Measurements from ENCODE around the gene RPL13. TPM values are rescaled to one million over a fixed set of nuclear protein-coding genes. Genes with fewer than 3 reads are reported as not detected.

Gene RPL13
- total RNA-seq, 2 donors from 2014 or later: 4,239 to 4,547 TPM

DNA sequence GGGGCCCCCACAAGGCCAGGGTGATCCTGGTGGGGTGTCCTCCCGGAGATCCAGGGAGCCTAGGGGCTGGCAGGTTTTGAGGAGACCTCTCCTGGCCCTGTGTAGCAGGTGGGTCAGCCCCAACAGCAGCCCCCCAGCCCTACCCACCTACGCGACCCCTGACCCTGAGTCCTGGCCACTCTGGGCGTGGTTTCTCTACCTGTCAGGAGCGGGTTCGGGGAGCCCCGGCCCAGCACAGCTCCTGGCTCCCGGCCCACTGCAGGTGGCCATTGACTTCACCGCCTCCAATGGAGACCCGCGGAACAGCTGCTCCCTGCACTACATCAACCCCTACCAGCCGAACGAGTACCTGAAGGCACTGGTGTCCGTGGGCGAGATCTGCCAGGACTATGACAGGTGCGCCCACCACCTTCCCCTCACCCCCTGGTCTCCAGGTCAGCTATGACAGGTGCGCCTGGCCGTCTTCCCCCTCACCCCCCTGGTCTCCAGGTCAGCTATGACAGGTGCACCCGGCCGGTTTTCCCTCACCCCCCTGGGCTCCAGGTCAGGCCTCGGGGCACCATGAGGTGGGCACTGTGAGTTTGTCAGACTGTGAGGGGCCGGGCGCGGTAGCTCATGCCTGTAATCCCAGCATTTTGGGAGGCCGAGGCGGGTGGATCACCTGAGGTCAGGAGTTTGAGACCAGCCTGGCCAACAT lies 28.1 kb downstream of the RPL13 start:
- H3K27ac ChIP-seq: no peak overlapping the region

DNA sequence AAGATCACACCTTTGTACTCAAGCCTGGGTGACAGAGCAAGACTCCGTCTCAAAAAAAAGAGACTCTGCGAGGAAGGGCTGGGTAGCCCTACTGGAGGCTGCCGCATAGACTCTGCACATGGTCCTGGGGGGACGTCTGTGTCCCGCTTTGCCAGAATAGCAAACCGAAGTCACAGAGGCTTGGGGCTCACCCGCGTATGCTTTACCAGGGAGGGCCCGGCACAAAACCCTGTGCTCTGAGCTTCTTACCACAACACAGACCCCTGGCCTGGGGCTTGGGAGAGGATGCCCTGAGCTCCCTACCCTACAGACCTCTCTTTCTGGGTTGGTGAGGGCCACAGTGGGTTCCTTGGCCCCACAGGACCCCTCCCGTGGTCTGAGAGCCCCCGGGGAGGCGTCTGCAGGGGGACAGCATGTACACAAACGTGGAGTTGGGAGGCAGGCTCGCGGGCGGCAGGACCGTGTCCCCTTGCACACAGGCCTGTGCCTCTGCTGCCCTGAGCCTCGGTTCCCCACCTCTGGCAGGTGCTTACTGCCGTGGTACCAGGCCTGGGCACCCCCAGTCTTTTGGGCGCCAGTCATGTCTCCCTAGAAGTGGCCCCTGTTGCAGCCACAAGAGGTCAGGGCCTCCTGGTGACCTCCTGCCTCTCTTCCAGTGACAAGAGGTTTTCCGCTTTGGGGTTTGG lies 28.9 kb downstream of the RPL13 start:
- Histone ChIP-seq H3K36me3 (no peaks in the 10 kb centered on the region), H3K9me3 (no peaks in the 10 kb centered on the region), H3K27me3 (no peaks in the 10 kb centered on the region), H3K4me3 (no peak overlapping the region), H3K4me1 (no peaks in the 10 kb centered on the region), H3K27ac (no peak overlapping the region)
- TF ChIP-seq, protein P1, sequence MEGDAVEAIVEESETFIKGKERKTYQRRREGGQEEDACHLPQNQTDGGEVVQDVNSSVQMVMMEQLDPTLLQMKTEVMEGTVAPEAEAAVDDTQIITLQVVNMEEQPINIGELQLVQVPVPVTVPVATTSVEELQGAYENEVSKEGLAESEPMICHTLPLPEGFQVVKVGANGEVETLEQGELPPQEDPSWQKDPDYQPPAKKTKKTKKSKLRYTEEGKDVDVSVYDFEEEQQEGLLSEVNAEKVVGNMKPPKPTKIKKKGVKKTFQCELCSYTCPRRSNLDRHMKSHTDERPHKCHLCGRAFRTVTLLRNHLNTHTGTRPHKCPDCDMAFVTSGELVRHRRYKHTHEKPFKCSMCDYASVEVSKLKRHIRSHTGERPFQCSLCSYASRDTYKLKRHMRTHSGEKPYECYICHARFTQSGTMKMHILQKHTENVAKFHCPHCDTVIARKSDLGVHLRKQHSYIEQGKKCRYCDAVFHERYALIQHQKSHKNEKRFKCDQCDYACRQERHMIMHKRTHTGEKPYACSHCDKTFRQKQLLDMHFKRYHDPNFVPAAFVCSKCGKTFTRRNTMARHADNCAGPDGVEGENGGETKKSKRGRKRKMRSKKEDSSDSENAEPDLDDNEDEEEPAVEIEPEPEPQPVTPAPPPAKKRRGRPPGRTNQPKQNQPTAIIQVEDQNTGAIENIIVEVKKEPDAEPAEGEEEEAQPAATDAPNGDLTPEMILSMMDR (IDR thresholded peaks at IDR 0.05): no peak
- DNase-seq (ENCODE audit: low spot score): no peak

More for the DNA sequence above, 28.1 kb downstream of the RPL13 start:
- H3K4me3 ChIP-seq: no peak overlapping the region
- no peaks in the 10 kb centered on the region for H3K4me1 ChIP-seq
- H3K36me3 ChIP-seq: no peaks in the 10 kb centered on the region
- TF ChIP-seq, protein P1 (IDR thresholded peaks at IDR 0.05): no peak
- no peaks in the 10 kb centered on the region for H3K27me3 ChIP-seq
- no peak for DNase-seq (ENCODE audit: low spot score)
- no peaks in the 10 kb centered on the region for H3K9me3 ChIP-seq

DNA sequence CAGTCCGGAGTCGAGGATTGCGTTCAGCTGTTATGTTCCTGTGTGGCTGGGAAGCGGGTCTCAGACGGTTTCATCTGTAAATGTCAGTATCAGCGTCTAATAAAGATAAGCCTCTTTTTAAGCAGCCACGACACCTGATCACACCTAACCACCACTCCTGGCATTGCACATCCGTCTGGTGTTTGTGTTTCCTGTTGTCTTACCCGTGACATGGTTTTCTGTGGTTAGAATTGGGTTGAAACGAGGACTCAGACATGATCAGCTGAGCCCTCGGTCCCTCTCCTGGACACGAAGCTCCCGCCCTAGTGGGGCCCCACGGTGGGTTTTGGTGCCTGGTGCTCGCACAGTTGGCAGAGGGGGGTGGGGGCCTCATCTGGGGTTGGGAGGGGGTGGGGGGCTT lies 33.4 kb downstream of the RPL13 start:
- TF ChIP-seq, protein P1 (IDR thresholded peaks at IDR 0.05): no peak
- no peaks in the 10 kb centered on the region for H3K36me3 ChIP-seq
- no peaks in the 10 kb centered on the region for H3K4me1 ChIP-seq
- H3K27me3 ChIP-seq: no peaks in the 10 kb centered on the region
- no peak overlapping the region for H3K27ac ChIP-seq
- H3K4me3 ChIP-seq: no peak overlapping the region
- H3K9me3 ChIP-seq: no peaks in the 10 kb centered on the region
- DNase-seq (ENCODE audit: low spot score): no peak

DNA sequence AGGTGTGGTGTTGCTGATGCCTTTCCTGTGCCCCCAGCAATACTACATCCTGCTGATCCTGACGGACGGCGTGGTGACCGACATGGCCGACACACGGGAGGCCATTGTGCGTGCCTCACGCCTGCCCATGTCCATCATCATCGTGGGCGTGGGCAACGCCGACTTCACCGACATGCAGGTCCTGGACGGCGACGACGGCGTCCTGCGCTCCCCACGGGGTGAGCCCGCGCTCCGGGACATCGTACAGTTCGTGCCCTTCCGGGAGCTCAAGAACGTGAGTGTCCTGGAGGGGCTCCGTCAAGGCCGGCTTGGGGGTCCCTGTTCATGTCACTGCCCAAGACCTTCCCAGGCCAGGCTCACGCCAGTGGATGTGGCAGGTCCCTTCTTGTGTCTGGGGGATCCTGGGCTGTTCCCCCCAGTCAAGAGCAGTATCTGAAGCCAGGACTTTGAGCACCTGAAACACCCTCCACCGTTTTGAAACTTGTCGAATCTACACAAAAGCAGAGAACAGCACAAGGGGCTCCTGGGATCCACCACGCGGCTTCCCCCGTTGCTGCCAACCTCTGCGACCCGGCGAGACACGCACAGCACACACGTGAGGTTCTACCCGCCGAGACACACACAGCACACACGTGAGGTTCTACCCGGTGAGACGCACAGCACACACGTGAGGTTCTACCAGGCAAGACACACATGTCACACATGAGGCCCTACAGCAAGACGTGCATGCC lies 35.0 kb downstream of the RPL13 start:
- Histone ChIP-seq H3K36me3 (no peaks in the 10 kb centered on the region), H3K27me3 (no peaks in the 10 kb centered on the region), H3K4me1 (no peaks in the 10 kb centered on the region), H3K9me3 (no peaks in the 10 kb centered on the region), H3K27ac (no peak overlapping the region), H3K4me3 (no peak overlapping the region)
- DNase-seq (ENCODE audit: low spot score): no peak
- TF ChIP-seq, protein P1 (IDR thresholded peaks at IDR 0.05): no peak

DNA sequence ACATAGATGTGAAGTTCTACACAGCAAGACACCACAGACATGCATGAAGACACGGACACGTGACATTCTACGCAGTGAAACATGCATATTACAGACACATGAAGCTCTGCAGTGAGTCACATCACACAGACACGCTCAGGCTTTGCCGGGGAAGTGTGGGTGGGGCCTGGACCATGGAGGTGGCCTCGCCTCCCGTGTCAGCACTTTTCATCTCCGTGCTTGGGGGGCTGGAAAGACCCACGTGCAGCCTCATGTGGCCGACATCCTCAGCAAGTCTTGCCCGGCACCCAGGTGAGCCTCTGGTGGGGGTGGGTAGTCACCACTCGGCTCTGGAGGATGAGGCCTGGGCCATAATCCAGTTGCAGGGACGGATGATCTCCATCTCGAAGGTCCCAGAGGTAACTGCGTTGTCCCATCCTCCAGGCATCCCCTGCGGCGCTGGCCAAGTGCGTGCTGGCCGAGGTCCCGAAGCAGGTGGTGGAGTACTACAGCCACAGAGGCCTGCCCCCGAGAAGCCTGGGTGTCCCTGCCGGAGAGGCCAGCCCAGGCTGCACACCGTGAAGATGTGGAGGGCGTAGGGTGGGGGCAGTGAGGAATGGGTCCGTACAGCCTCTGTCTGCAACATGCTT lies 35.7 kb downstream of the RPL13 start:
- TF ChIP-seq, protein P1 (IDR thresholded peaks at IDR 0.05): no peak
- Histone ChIP-seq H3K4me3 (no peak overlapping the region), H3K4me1 (no peaks in the 10 kb centered on the region), H3K9me3 (no peaks in the 10 kb centered on the region), H3K27me3 (no peaks in the 10 kb centered on the region), H3K36me3 (no peaks in the 10 kb centered on the region), H3K27ac (no peak overlapping the region)
- no peak for DNase-seq (ENCODE audit: low spot score)

Measured in right atrium auricular region (tissue), 2 donors.